Activated T-cell treated with anti-CD3 and anti-CD28 coated beads, Interleukin-2, amount 50 U/mL, for 24 hours (primary cell): Measurements from ENCODE around the gene PPP1R1B.
A peak's percentile ranks its signal among the peaks of the same experiment; 100 is the strongest.

ENCODE experiments used
- DNase-seq: peaks from one replicate; pipeline ENCODE4 v3.0.0-alpha.2; 2020
- H3K27ac Mint-ChIP-seq: 2 replicates; pipeline ENCODE4 v1.8.0; 2020; ENCODE audit warnings: mild to moderate bottlenecking, mixed read lengths
- H3K27me3 Mint-ChIP-seq: 2 replicates; pipeline ENCODE4 v1.8.0; 2020; ENCODE audit warnings: mixed read lengths
- H3K36me3 Mint-ChIP-seq: 2 replicates; pipeline ENCODE4 v1.8.0; 2020; ENCODE audit warnings: low read depth, mixed read lengths
- H3K4me1 Mint-ChIP-seq: 2 replicates; pipeline ENCODE4 v1.8.0; 2020; ENCODE audit warnings: low read depth, mixed read lengths
- H3K4me3 Mint-ChIP-seq: 2 replicates; pipeline ENCODE4 v1.8.0; 2020; ENCODE audit warnings: mild to moderate bottlenecking, moderate library complexity, mixed read lengths
- H3K9me3 Mint-ChIP-seq: 2 replicates; pipeline ENCODE4 v1.8.0; 2020; ENCODE audit warnings: mixed read lengths

PPP1R1B gene

GRCh38 chr17:39629898-39630297 lies 3.1 kb downstream of the PPP1R1B start:
- Mint-ChIP-seq H3K36me3 (no peaks in the 10 kb centered on the region), H3K4me1 (peaks cover 16% of the 10 kb centered on the region), H3K27me3 (peaks cover 42% of the 10 kb centered on the region), H3K4me3 (no peak overlapping the region), H3K27ac (no peak overlapping the region), H3K9me3 (no peaks in the 10 kb centered on the region)
- no peak for DNase-seq

GRCh38 chr17:39631403-39631802 lies 4.7 kb downstream of the PPP1R1B start:
- H3K4me3 Mint-ChIP-seq: no peak overlapping the region
- peaks cover 16% of the 10 kb centered on the region for H3K4me1 Mint-ChIP-seq
- H3K36me3 Mint-ChIP-seq: no peaks in the 10 kb centered on the region
- H3K9me3 Mint-ChIP-seq: no peaks in the 10 kb centered on the region
- H3K27ac Mint-ChIP-seq: no peak overlapping the region
- H3K27me3 Mint-ChIP-seq: peaks cover 27% of the 10 kb centered on the region
- no peak for DNase-seq

GRCh38 chr17:39632153-39632941 lies 5.6 kb downstream of the PPP1R1B start:
- Mint-ChIP-seq H3K4me1 (peaks cover 15% of the 10 kb centered on the region), H3K27ac (no peak overlapping the region), H3K27me3 (peaks cover 21% of the 10 kb centered on the region), H3K4me3 (no peak overlapping the region), H3K9me3 (no peaks in the 10 kb centered on the region), H3K36me3 (peaks cover 2% of the 10 kb centered on the region)
- DNase-seq: no peak

GRCh38 chr17:39633570-39634183 lies 6.9 kb downstream of the PPP1R1B start:
- no peak overlapping the region for H3K4me3 Mint-ChIP-seq
- H3K9me3 Mint-ChIP-seq: no peaks in the 10 kb centered on the region
- H3K4me1 Mint-ChIP-seq: peaks cover 26% of the 10 kb centered on the region
- H3K36me3 Mint-ChIP-seq: peaks cover 9% of the 10 kb centered on the region
- no peak overlapping the region for H3K27ac Mint-ChIP-seq
- H3K27me3 Mint-ChIP-seq: peaks cover 10% of the 10 kb centered on the region
- DNase-seq: no peak

GRCh38 chr17:39634384-39634871 lies 7.7 kb downstream of the PPP1R1B start:
- Mint-ChIP-seq H3K27ac (no peak overlapping the region), H3K4me3 (no peak overlapping the region), H3K27me3 (peaks cover 8% of the 10 kb centered on the region), H3K36me3 (peaks cover 9% of the 10 kb centered on the region), H3K4me1 (peaks cover 33% of the 10 kb centered on the region), H3K9me3 (no peaks in the 10 kb centered on the region)
- peak; percentile 50 for DNase-seq

GRCh38 chr17:39635614-39636176 lies 8.9 kb downstream of the PPP1R1B start:
- DNase-seq: no peak
- H3K4me3 Mint-ChIP-seq: peak overlapping the region; percentile 87
- H3K27ac Mint-ChIP-seq: peak overlapping the region; percentile 87
- peaks cover 15% of the 10 kb centered on the region for H3K36me3 Mint-ChIP-seq
- H3K27me3 Mint-ChIP-seq: peaks cover 5% of the 10 kb centered on the region
- no peaks in the 10 kb centered on the region for H3K9me3 Mint-ChIP-seq
- H3K4me1 Mint-ChIP-seq: peaks cover 43% of the 10 kb centered on the region

GRCh38 chr17:39636587-39636926 lies 9.8 kb downstream of the PPP1R1B start:
- Mint-ChIP-seq H3K36me3 (peaks cover 15% of the 10 kb centered on the region), H3K27me3 (peaks cover 4% of the 10 kb centered on the region), H3K27ac (peak overlapping the region; percentile 87), H3K9me3 (no peaks in the 10 kb centered on the region), H3K4me3 (peak overlapping the region; percentile 87), H3K4me1 (peaks cover 47% of the 10 kb centered on the region)
- DNase-seq: no peak

- Mint-ChIP-seq H3K4me1 (peaks cover 52% of the 10 kb centered on the region), H3K36me3 (peaks cover 15% of the 10 kb centered on the region), H3K27me3 (no peaks in the 10 kb centered on the region), H3K9me3 (no peaks in the 10 kb centered on the region), H3K4me3 (peak within 1 kb of the TSS; percentile 87), H3K27ac (peak within 1 kb of the TSS; percentile 87)
- DNase-seq: peak; percentile 94
Observed at GRCh38 chr17:39636927-39637736, 10.4 kb downstream of the PPP1R1B start, which contains the start of gene STARD3. Gene STARD3 (plus strand): TSS chr17:39637144. CDS start chr17:39653532, 16,388 bp downstream.

GRCh38 chr17:39638317-39638716 lies 11.6 kb downstream of the PPP1R1B start:
- Mint-ChIP-seq H3K4me1 (peaks cover 62% of the 10 kb centered on the region), H3K36me3 (peaks cover 15% of the 10 kb centered on the region), H3K4me3 (peak overlapping the region; percentile 87), H3K27me3 (no peaks in the 10 kb centered on the region), H3K9me3 (no peaks in the 10 kb centered on the region), H3K27ac (peak overlapping the region; percentile 87)
- DNase-seq: no peak

- DNase-seq: no peak
- H3K27me3 Mint-ChIP-seq: no peaks in the 10 kb centered on the region
- no peak overlapping the region for H3K4me3 Mint-ChIP-seq
- peak overlapping the region; percentile 50 for H3K27ac Mint-ChIP-seq
- peaks cover 15% of the 10 kb centered on the region for H3K36me3 Mint-ChIP-seq
- peaks cover 68% of the 10 kb centered on the region for H3K4me1 Mint-ChIP-seq
- H3K9me3 Mint-ChIP-seq: no peaks in the 10 kb centered on the region
Observed at GRCh38 chr17:39639043-39639442, 12.3 kb downstream of the PPP1R1B start.

GRCh38 chr17:39639566-39640458 lies 13.1 kb downstream of the PPP1R1B start:
- no peaks in the 10 kb centered on the region for H3K27me3 Mint-ChIP-seq
- peaks cover 15% of the 10 kb centered on the region for H3K36me3 Mint-ChIP-seq
- DNase-seq: no peak
- H3K27ac Mint-ChIP-seq: peak overlapping the region; percentile 61
- H3K4me1 Mint-ChIP-seq: peaks cover 69% of the 10 kb centered on the region
- no peak overlapping the region for H3K4me3 Mint-ChIP-seq
- no peaks in the 10 kb centered on the region for H3K9me3 Mint-ChIP-seq

GRCh38 chr17:39640591-39641031 lies 13.9 kb downstream of the PPP1R1B start:
- Mint-ChIP-seq H3K4me1 (peaks cover 72% of the 10 kb centered on the region), H3K27ac (peak overlapping the region; percentile 71), H3K27me3 (no peaks in the 10 kb centered on the region), H3K36me3 (peaks cover 15% of the 10 kb centered on the region), H3K9me3 (no peaks in the 10 kb centered on the region), H3K4me3 (no peak overlapping the region)
- no peak for DNase-seq

- Mint-ChIP-seq H3K4me1 (peaks cover 69% of the 10 kb centered on the region), H3K36me3 (peaks cover 15% of the 10 kb centered on the region), H3K9me3 (no peaks in the 10 kb centered on the region), H3K27ac (peak overlapping the region; percentile 10), H3K27me3 (no peaks in the 10 kb centered on the region), H3K4me3 (no peak overlapping the region)
- DNase-seq: no peak
Observed at GRCh38 chr17:39641097-39641496, 14.3 kb downstream of the PPP1R1B start.
